ENCODE results near the gene TGM6.

The TGM6 gene

GRCh38 chr20:2387180-2387577 is 6.5 kb downstream of the TGM6 start:
- H2BK15ac ChIP-seq (ENCODE audit: low read depth, poor library complexity, severe bottlenecking): no peak overlapping the region
- H4K91ac ChIP-seq (ENCODE audit: low read length): no peak overlapping the region
- no peak overlapping the region for H3K23ac ChIP-seq (ENCODE audit: low read length in 2 of 2)
- H3K9me3 ChIP-seq (ENCODE audit: control insufficient read depth, low read length): peaks cover 30% of the 10 kb centered on the region
- WGBS: 29% methylated on average over 2 of the region's 2 CpGs
- no peak overlapping the region for H3K9ac ChIP-seq (ENCODE audit: low read length)
- no peak overlapping the region for H2AFZ ChIP-seq (ENCODE audit: low read depth, low read length)
- no peak overlapping the region for H3K18ac ChIP-seq (ENCODE audit: low read depth in 1 of 2, low read length in 2 of 2)
- H3K27ac ChIP-seq (ENCODE audit: low read length, poor library complexity, severe bottlenecking): no peak overlapping the region
- H2BK5ac ChIP-seq (ENCODE audit: low read depth, low read length, poor library complexity, severe bottlenecking): no peak overlapping the region
- no peaks in the 10 kb centered on the region for H3K4me1 ChIP-seq (ENCODE audit: control insufficient read depth, insufficient read depth, low read depth, low read length)
- H2AK5ac ChIP-seq (ENCODE audit: low read length, severe bottlenecking): no peak overlapping the region
- H3K4me2 ChIP-seq (ENCODE audit: low read length, poor library complexity, severe bottlenecking): no peak overlapping the region
- H3K4me3 ChIP-seq (ENCODE audit: insufficient read depth in 1 of 2, low read depth in 1 of 2, low read length in 2 of 2): no peak overlapping the region
- DNase-seq: peak; percentile 37
- no peak overlapping the region for H4K8ac ChIP-seq (ENCODE audit: low read length)
- H2BK120ac ChIP-seq (ENCODE audit: low read depth, low read length): no peak overlapping the region
- H3K14ac ChIP-seq (ENCODE audit: low read length in 2 of 2): no peak overlapping the region
- H2BK12ac ChIP-seq (ENCODE audit: low read length in 2 of 2): no peak overlapping the region
- no peaks in the 10 kb centered on the region for H3K79me1 ChIP-seq (replicated peaks; ENCODE audit: low read length, poor library complexity, severe bottlenecking)
- peaks cover 0 to 26% of the 10 kb centered on the region in 2 experiments for H3K27me3 ChIP-seq (ENCODE audit: control insufficient read depth in 1 of 2, insufficient read depth in 1 of 2, low read length in 2 of 2)
- no peaks in the 10 kb centered on the region for H3K36me3 ChIP-seq (ENCODE audit: control insufficient read depth in 1 of 2, insufficient read depth in 2 of 2, low read depth in 1 of 2, low read length in 2 of 2)
- no peak overlapping the region for H3K4ac ChIP-seq (ENCODE audit: low read depth in 1 of 2, low read length in 2 of 2)

DNA sequence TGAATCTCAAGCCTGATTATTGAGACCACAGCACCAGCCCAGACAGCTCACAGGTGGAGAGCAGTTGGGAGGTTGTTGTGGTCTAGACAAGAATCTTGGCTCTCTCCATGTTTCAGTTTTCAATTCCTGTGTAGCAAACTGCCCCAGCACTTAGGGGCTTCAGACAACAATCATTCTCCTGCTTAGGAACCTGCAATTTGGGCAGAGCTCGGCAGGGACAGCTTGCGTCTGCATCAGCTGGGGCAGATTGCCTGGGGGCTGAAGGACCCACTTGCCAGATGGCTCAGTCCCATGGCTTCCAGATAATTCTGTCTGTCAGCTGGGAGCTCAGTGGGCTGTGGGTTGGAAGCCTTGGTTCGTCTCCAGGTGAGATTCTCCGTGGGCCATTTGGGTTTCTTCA is 6.9 kb downstream of the TGM6 start:
- Histone ChIP-seq H3K4me3 (ENCODE audit: insufficient read depth in 1 of 2, low read depth in 1 of 2, low read length in 2 of 2) (no peak overlapping the region), H3K18ac (ENCODE audit: low read depth in 1 of 2, low read length in 2 of 2) (no peak overlapping the region), H2AFZ (ENCODE audit: low read depth, low read length) (no peak overlapping the region), H3K9me3 (ENCODE audit: control insufficient read depth, low read length) (peaks cover 30% of the 10 kb centered on the region), H2BK12ac (ENCODE audit: low read length in 2 of 2) (no peak overlapping the region), H3K4me1 (ENCODE audit: control insufficient read depth, insufficient read depth, low read depth, low read length) (no peaks in the 10 kb centered on the region), H2BK120ac (ENCODE audit: low read depth, low read length) (no peak overlapping the region), H3K27me3 (ENCODE audit: control insufficient read depth in 1 of 2, insufficient read depth in 1 of 2, low read length in 2 of 2) (peaks cover 0 to 27% of the 10 kb centered on the region in 2 experiments), H3K36me3 (ENCODE audit: control insufficient read depth in 1 of 2, insufficient read depth in 2 of 2, low read depth in 1 of 2, low read length in 2 of 2) (no peaks in the 10 kb centered on the region), H2BK15ac (ENCODE audit: low read depth, poor library complexity, severe bottlenecking) (no peak overlapping the region), H3K27ac (ENCODE audit: low read length, poor library complexity, severe bottlenecking) (no peak overlapping the region), H3K4me2 (ENCODE audit: low read length, poor library complexity, severe bottlenecking) (no peak overlapping the region), H2BK5ac (ENCODE audit: low read depth, low read length, poor library complexity, severe bottlenecking) (no peak overlapping the region), H3K9ac (ENCODE audit: low read length) (no peak overlapping the region), H3K14ac (ENCODE audit: low read length in 2 of 2) (no peak overlapping the region), H2AK5ac (ENCODE audit: low read length, severe bottlenecking) (no peak overlapping the region), H3K4ac (ENCODE audit: low read depth in 1 of 2, low read length in 2 of 2) (no peak overlapping the region), H4K91ac (ENCODE audit: low read length) (no peak overlapping the region), H4K8ac (ENCODE audit: low read length) (no peak overlapping the region), H3K23ac (ENCODE audit: low read length in 2 of 2) (no peak overlapping the region), H3K79me1 (replicated peaks; ENCODE audit: low read length, poor library complexity, severe bottlenecking) (no peaks in the 10 kb centered on the region)
- no peak for DNase-seq
- 91% methylated on average over 4 of the region's 4 CpGs for WGBS

GRCh38 chr20:2390951-2391675 is 10.4 kb downstream of the TGM6 start:
- Histone ChIP-seq H3K9ac (ENCODE audit: low read length) (no peak overlapping the region), H3K36me3 (ENCODE audit: control insufficient read depth in 1 of 2, insufficient read depth in 2 of 2, low read depth in 1 of 2, low read length in 2 of 2) (no peaks in the 10 kb centered on the region), H3K4me2 (ENCODE audit: low read length, poor library complexity, severe bottlenecking) (no peak overlapping the region), H2AK5ac (ENCODE audit: low read length, severe bottlenecking) (no peak overlapping the region), H2BK120ac (ENCODE audit: low read depth, low read length) (no peak overlapping the region), H3K27ac (ENCODE audit: low read length, poor library complexity, severe bottlenecking) (no peak overlapping the region), H3K9me3 (ENCODE audit: control insufficient read depth, low read length) (peaks cover 30% of the 10 kb centered on the region), H3K18ac (ENCODE audit: low read depth in 1 of 2, low read length in 2 of 2) (no peak overlapping the region), H3K4me3 (ENCODE audit: insufficient read depth in 1 of 2, low read depth in 1 of 2, low read length in 2 of 2) (no peak overlapping the region), H3K4me1 (ENCODE audit: control insufficient read depth, insufficient read depth, low read depth, low read length) (no peaks in the 10 kb centered on the region), H2BK15ac (ENCODE audit: low read depth, poor library complexity, severe bottlenecking) (no peak overlapping the region), H3K27me3 (ENCODE audit: control insufficient read depth in 1 of 2, insufficient read depth in 1 of 2, low read length in 2 of 2) (peaks cover 0 to 35% of the 10 kb centered on the region in 2 experiments), H2AFZ (ENCODE audit: low read depth, low read length) (no peak overlapping the region), H3K23ac (ENCODE audit: low read length in 2 of 2) (no peak overlapping the region), H4K8ac (ENCODE audit: low read length) (no peak overlapping the region), H2BK5ac (ENCODE audit: low read depth, low read length, poor library complexity, severe bottlenecking) (no peak overlapping the region), H3K14ac (ENCODE audit: low read length in 2 of 2) (no peak overlapping the region), H4K91ac (ENCODE audit: low read length) (no peak overlapping the region), H2BK12ac (ENCODE audit: low read length in 2 of 2) (no peak overlapping the region), H3K79me1 (replicated peaks; ENCODE audit: low read length, poor library complexity, severe bottlenecking) (no peaks in the 10 kb centered on the region), H3K4ac (ENCODE audit: low read depth in 1 of 2, low read length in 2 of 2) (no peak overlapping the region)
- no peak for DNase-seq
- WGBS: 65% methylated on average over 7 of the region's 7 CpGs

DNA sequence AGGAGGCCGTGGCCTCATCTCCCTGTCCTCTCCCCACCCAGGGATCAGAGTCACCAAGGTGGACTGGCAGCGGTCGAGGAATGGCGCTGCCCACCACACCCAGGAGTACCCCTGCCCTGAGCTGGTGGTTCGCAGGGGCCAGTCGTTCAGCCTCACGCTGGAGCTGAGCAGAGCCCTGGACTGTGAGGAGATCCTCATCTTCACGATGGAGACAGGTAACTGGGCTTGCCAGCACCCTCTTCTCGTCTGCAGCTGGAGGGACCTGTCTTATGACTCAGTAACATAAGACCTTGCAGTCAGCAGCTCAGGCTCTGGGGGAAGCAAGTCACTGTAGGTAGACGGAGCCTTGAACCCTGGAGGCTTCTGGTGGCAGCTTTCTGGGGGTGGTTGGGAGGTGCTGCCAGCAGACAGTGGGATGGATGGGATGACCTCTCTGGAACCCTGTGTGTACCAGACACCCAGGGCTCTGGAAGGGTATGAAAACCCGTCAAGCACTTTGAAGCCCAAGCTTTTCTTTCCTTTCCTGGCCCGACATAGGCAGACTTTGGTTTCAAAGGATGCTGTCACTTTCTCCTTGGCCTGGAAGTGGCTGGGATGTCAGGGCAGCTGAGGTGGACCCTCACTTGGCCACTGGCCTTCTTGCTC is 13.8 kb downstream of the TGM6 start:
- Histone ChIP-seq H3K4me2 (ENCODE audit: low read length, poor library complexity, severe bottlenecking) (no peak overlapping the region), H3K9ac (ENCODE audit: low read length) (no peak overlapping the region), H4K91ac (ENCODE audit: low read length) (no peak overlapping the region), H3K14ac (ENCODE audit: low read length in 2 of 2) (no peak overlapping the region), H3K27ac (ENCODE audit: low read length, poor library complexity, severe bottlenecking) (no peak overlapping the region), H3K79me1 (replicated peaks; ENCODE audit: low read length, poor library complexity, severe bottlenecking) (no peaks in the 10 kb centered on the region), H3K18ac (ENCODE audit: low read depth in 1 of 2, low read length in 2 of 2) (no peak overlapping the region), H3K23ac (ENCODE audit: low read length in 2 of 2) (no peak overlapping the region), H2AFZ (ENCODE audit: low read depth, low read length) (no peak overlapping the region), H3K4ac (ENCODE audit: low read depth in 1 of 2, low read length in 2 of 2) (no peak overlapping the region), H2BK15ac (ENCODE audit: low read depth, poor library complexity, severe bottlenecking) (no peak overlapping the region), H3K4me1 (ENCODE audit: control insufficient read depth, insufficient read depth, low read depth, low read length) (no peaks in the 10 kb centered on the region), H2BK12ac (ENCODE audit: low read length in 2 of 2) (no peak overlapping the region), H3K9me3 (ENCODE audit: control insufficient read depth, low read length) (peaks cover 14% of the 10 kb centered on the region), H2BK5ac (ENCODE audit: low read depth, low read length, poor library complexity, severe bottlenecking) (no peak overlapping the region), H3K4me3 (ENCODE audit: insufficient read depth in 1 of 2, low read depth in 1 of 2, low read length in 2 of 2) (no peak overlapping the region), H4K8ac (ENCODE audit: low read length) (no peak overlapping the region), H3K36me3 (ENCODE audit: control insufficient read depth in 1 of 2, insufficient read depth in 2 of 2, low read depth in 1 of 2, low read length in 2 of 2) (no peaks in the 10 kb centered on the region), H2AK5ac (ENCODE audit: low read length, severe bottlenecking) (no peak overlapping the region), H2BK120ac (ENCODE audit: low read depth, low read length) (no peak overlapping the region), H3K27me3 (ENCODE audit: control insufficient read depth in 1 of 2, insufficient read depth in 1 of 2, low read length in 2 of 2) (peaks cover 0 to 50% of the 10 kb centered on the region in 2 experiments)
- WGBS: 76% methylated on average over 12 of the region's 12 CpGs
- DNase-seq: no peak
